A172 (cell line): ENCODE data around the gene RBM12. TPM values are rescaled to one million over a fixed set of nuclear protein-coding genes. Genes with fewer than 3 reads are reported as not detected.
"Not testable (repeated sequence)": the region's sequence is repeated elsewhere in the genome, so short reads cannot be mapped to it uniquely, and the experiment has no call there.

Experiments used
- DNase-seq: peaks from one replicate; pipeline ENCODE4 v3.0.0-alpha.2; 2015; ENCODE audit warnings: low spot score
- total RNA-seq: library from RNA; depleted of rRNA; stranded (reverse); fragments of >200 nt; shearing (Covaris generic); gene quantifications from 2 replicates; pipeline ENCODE4 v1.2.3, GENCODE V29; 2014; rRNA removed

RBM12 gene
- total RNA-seq: 50.9 and 51.3 TPM in 2 replicates

GRCh38 chr20:35664466-35665206, at the start of gene RBM12, which contains the start of gene CPNE1:
RBM12 (minus strand) TSS chr20:35664900; CDS start chr20:35655322, 9,578 bp downstream.
CPNE1 (minus strand) TSS chr20:35664900; CDS start chr20:35632923, 31,977 bp downstream.
- DNase-seq: peak; percentile 91

GRCh38 chr20:35714127-35714526, 49.4 kb upstream of the RBM12 start:
- no peak for DNase-seq

GRCh38 chr20:35713120-35713519, 48.4 kb upstream of the RBM12 start:
- not testable (repeated sequence) for DNase-seq

GRCh38 chr20:35711588-35712209, 47.0 kb upstream of the RBM12 start:
- no peak for DNase-seq

GRCh38 chr20:35710884-35711587, 46.3 kb upstream of the RBM12 start:
- no peak for DNase-seq

- DNase-seq: no peak
Observed at GRCh38 chr20:35710039-35710438, 45.3 kb upstream of the RBM12 start.

- no peak for DNase-seq
Observed at GRCh38 chr20:35709259-35709658, 44.6 kb upstream of the RBM12 start.

- no peak for DNase-seq
Observed at GRCh38 chr20:35708502-35708901, 43.8 kb upstream of the RBM12 start.

GRCh38 chr20:35706591-35707529, 42.2 kb upstream of the RBM12 start:
- not testable (repeated sequence) for DNase-seq

GRCh38 chr20:35705894-35706293, 41.2 kb upstream of the RBM12 start:
- not testable (repeated sequence) for DNase-seq

GRCh38 chr20:35704514-35705261, 40.0 kb upstream of the RBM12 start:
- no peak for DNase-seq

- no peak for DNase-seq
Observed at GRCh38 chr20:35702824-35703695, 38.4 kb upstream of the RBM12 start.

- DNase-seq: no peak
Observed at GRCh38 chr20:35702051-35702823, 37.5 kb upstream of the RBM12 start.

- no peak for DNase-seq
Observed at GRCh38 chr20:35700625-35701148, 36.0 kb upstream of the RBM12 start.

- no peak for DNase-seq
Observed at GRCh38 chr20:35699957-35700624, 35.4 kb upstream of the RBM12 start.

- peak; percentile 71 for DNase-seq
Observed at GRCh38 chr20:35699127-35699956, 34.6 kb upstream of the RBM12 start, which contains the start of the genes NFS1 and ROMO1. NFS1 (minus strand) TSS chr20:35699352; CDS start chr20:35699288, 64 bp downstream. ROMO1 (plus strand) TSS chr20:35699405; CDS start chr20:35699633, 228 bp downstream.
